Coronary artery (tissue), 2 donors: ENCODE results near the gene CUL1.

Source experiments
- DNase-seq: peaks from one replicate; pipeline ENCODE4 v3.0.0-alpha.2; 2017; ENCODE audit warnings: low spot score
- H3K27ac ChIP-seq, 2 donors: fragments of 200-600 bp; sonication (generic); one replicate each; pipeline ENCODE4 v1.5.1; 2016 to 2019
- H3K4me3 ChIP-seq: fragments of 200-600 bp; sonication (generic); 2 replicates; pipeline ENCODE4 v1.5.1; 2016; ENCODE audit warnings: mild to moderate bottlenecking, moderate library complexity
- CTCF ChIP-seq: fragments of 200-600 bp; sonication (generic); IDR thresholded peaks from one replicate; pipeline ENCODE4 v1.5.1; 2019; ENCODE audit warnings: antibody characterized with exemption

The CUL1 gene

GRCh38 chr7:148754912-148755311 lies 56.2 kb downstream of the CUL1 start:
- no peak for TF ChIP-seq CTCF

GRCh38 chr7:148761499-148762278 lies 63.0 kb downstream of the CUL1 start:
- DNase-seq = no peak
- TF ChIP-seq CTCF = no peak
- H3K4me3 ChIP-seq = no peak overlapping the region
- H3K27ac ChIP-seq = no peak overlapping the region

More at GRCh38 chr7:148754912-148755311, 56.2 kb downstream of the CUL1 start:
- Histone ChIP-seq H3K27ac (no peak overlapping the region), H3K4me3 (no peak overlapping the region)
- DNase-seq = no peak

- no peak for TF ChIP-seq CTCF
- Histone ChIP-seq H3K27ac (no peak overlapping the region), H3K4me3 (no peak overlapping the region)
- DNase-seq = no peak
Observed at GRCh38 chr7:148763622-148764021, 64.9 kb downstream of the CUL1 start.

GRCh38 chr7:148770004-148770403 lies 71.3 kb downstream of the CUL1 start:
- no peak overlapping the region for H3K27ac ChIP-seq
- DNase-seq = no peak
- H3K4me3 ChIP-seq = no peak overlapping the region
- no peak for TF ChIP-seq CTCF

- Histone ChIP-seq H3K27ac (no peak overlapping the region), H3K4me3 (no peak overlapping the region)
- no peak for TF ChIP-seq CTCF
- no peak for DNase-seq
Observed at GRCh38 chr7:148772297-148773089, 73.8 kb downstream of the CUL1 start.

- H3K4me3 ChIP-seq = no peak overlapping the region
- DNase-seq = no peak
- TF ChIP-seq CTCF = no peak
- H3K27ac ChIP-seq = no peak overlapping the region
Observed at GRCh38 chr7:148773334-148773733, 74.6 kb downstream of the CUL1 start.
